Measurements from ENCODE around the gene RBP2.
"Not testable (repeated sequence)": the region's sequence is repeated elsewhere in the genome, so short reads cannot be mapped to it uniquely, and the experiment has no call there.

The RBP2 gene

GRCh38 chr3:139440639-139441556 lies 35.4 kb downstream of the RBP2 start:
- DNase-seq: no peak

GRCh38 chr3:139439278-139439677 lies 37.0 kb downstream of the RBP2 start:
- DNase-seq: no peak

- DNase-seq: no peak
These were observed 41.5 kb downstream of the RBP2 start for GRCh38 chr3:139434764-139435307.

GRCh38 chr3:139434228-139434627 lies 42.1 kb downstream of the RBP2 start:
- no peak for DNase-seq

GRCh38 chr3:139433089-139433488 lies 43.2 kb downstream of the RBP2 start:
- no peak for DNase-seq

- DNase-seq: no peak
These were observed 45.8 kb downstream of the RBP2 start for GRCh38 chr3:139430493-139430892.

GRCh38 chr3:139427283-139428060 lies 48.8 kb downstream of the RBP2 start:
- DNase-seq: peak; percentile 55

- no peak for DNase-seq
These were observed 50.4 kb downstream of the RBP2 start for GRCh38 chr3:139425745-139426400.

- DNase-seq: no peak
These were observed 53.1 kb downstream of the RBP2 start for GRCh38 chr3:139423232-139423631.

- no peak for DNase-seq
These were observed 54.9 kb downstream of the RBP2 start for GRCh38 chr3:139421460-139421859.

- DNase-seq: no peak
These were observed 55.3 kb downstream of the RBP2 start for GRCh38 chr3:139421040-139421439.

- no peak for DNase-seq
These were observed 58.2 kb downstream of the RBP2 start for GRCh38 chr3:139418144-139418543.

- no peak for DNase-seq
These were observed 60.0 kb downstream of the RBP2 start for GRCh38 chr3:139416275-139416674.

- no peak for DNase-seq
These were observed 61.6 kb downstream of the RBP2 start for GRCh38 chr3:139414608-139415224.

- not testable (repeated sequence) for DNase-seq
These were observed 63.4 kb downstream of the RBP2 start for GRCh38 chr3:139412891-139413290.

Measured in NCI-H510A treated with DMSO at 0.1 percent for 48 hours (cell line).